VCaP (cell line): ENCODE results near the gene JAKMIP2.

Source experiments
- H3K27ac ChIP-seq: fragments of 450-650 bp; 2 replicates; pipeline ENCODE4 v1.5.1; 2017
- TF ChIP-seq, protein P1 (sequence below): fragments of 450-650 bp; conservative IDR thresholded peaks from 2 replicates; pipeline ENCODE4 v1.5.1; 2017; ENCODE audit warnings: mild to moderate bottlenecking, moderate library complexity

JAKMIP2 gene

DNA sequence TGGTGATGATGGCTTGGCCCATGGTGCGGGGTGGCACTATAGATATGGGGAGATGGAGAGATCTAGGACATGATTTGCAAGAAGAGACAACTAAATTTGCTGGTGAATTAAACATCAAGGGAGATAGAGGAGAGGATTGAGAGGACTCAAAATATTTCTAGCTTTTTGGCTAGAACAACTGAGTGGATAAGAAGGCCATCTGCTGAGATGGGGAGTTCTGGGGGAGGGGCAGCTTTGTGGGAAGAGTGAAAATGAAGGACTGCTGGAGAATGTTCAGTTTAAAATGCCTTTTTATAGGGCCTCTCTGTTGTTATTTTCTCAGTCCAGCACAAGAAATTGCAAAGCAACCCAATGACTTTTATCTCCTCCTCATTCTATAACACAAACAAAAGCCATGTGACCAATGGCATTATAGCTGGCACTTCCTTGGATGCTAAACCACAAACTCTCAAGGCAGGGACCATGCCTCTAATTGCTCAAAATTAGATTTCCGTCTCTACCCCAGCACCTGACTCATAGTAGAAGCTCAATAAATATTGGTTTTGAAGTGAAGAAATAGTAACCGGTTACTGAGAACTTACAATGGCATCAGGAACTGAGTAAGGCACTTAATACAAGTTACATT, 29.8 kb downstream of the JAKMIP2 start:
- no peak overlapping the region for H3K27ac ChIP-seq

GRCh38 chr5:147752033-147752432, 30.5 kb downstream of the JAKMIP2 start:
- TF ChIP-seq, protein P1, sequence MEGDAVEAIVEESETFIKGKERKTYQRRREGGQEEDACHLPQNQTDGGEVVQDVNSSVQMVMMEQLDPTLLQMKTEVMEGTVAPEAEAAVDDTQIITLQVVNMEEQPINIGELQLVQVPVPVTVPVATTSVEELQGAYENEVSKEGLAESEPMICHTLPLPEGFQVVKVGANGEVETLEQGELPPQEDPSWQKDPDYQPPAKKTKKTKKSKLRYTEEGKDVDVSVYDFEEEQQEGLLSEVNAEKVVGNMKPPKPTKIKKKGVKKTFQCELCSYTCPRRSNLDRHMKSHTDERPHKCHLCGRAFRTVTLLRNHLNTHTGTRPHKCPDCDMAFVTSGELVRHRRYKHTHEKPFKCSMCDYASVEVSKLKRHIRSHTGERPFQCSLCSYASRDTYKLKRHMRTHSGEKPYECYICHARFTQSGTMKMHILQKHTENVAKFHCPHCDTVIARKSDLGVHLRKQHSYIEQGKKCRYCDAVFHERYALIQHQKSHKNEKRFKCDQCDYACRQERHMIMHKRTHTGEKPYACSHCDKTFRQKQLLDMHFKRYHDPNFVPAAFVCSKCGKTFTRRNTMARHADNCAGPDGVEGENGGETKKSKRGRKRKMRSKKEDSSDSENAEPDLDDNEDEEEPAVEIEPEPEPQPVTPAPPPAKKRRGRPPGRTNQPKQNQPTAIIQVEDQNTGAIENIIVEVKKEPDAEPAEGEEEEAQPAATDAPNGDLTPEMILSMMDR = no peak
- no peak overlapping the region for H3K27ac ChIP-seq

More for the DNA sequence above, 29.8 kb downstream of the JAKMIP2 start:
- TF ChIP-seq, protein P1 = no peak

DNA sequence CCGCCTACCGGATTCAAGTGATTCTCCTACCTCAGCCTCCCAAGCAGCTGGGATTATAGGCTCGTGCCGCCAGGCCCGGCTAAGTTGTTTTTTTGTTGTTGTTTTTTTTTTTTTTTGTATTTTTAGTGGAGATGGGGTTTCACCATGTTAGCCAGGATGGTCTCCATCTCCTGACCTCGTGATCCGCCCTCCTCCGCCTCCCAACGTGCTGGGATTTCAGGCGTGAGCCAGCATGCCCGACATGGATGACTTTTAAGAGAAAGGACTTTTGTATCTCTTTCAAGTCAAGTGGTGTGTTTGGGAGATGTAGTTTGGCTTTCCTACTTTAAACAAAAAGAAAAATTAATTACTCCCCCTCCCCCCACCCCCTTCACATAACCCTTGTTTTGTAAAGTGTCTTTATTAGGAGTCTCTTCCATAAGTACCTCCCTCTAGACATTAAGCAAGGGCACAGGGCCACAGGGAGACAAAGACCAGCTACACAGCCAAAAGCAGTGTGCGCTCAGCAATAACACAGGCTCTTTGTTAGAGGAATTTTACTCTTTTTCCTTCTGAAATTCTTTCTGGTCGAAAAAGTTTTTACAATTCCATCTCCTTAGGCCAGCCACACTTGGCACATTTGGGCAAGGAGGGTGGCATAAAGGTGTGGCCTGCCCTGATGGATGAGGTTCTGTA, 31.2 kb downstream of the JAKMIP2 start:
- TF ChIP-seq, protein P1 = no peak
- H3K27ac ChIP-seq = no peak overlapping the region

DNA sequence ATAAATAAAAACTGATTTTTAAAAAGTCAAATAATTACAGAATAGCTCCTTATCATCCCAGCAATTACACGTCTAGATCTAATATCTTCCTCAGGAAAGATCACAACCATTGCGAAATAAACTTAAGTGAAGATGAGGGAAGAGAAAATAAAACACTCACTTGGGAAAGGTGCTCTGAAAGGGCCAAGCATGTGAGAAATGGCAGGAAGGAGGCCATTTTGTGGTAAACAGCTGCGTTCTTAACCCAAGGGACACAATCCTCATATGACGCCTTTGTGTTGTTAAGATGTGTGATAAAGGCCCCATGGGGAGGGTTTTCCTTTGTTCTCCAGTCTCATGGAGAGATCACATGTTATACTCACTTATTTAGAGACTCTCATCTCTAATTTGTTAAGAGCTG, 32.5 kb downstream of the JAKMIP2 start:
- no peak overlapping the region for H3K27ac ChIP-seq
- TF ChIP-seq, protein P1 = no peak

DNA sequence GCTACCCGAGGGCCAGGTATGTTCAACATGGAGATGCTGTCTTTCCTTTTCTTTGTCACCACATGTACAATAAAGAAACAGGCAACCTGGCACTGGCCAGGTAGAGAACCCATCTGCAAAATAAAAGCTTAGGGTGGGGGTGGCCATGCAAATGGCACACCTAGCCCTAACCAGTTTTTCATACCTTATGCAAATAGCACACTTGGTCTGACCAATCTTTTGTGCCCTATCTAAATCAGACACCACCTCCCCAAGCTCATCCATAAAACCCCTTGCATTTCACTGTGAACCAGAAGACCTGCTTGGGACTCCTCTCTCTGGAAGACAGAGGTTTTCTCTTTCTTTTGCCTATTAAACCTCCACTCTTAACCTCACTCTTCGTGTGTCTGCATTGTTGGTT, 33.9 kb downstream of the JAKMIP2 start:
- no peak overlapping the region for H3K27ac ChIP-seq

GRCh38 chr5:147746986-147747385, 35.5 kb downstream of the JAKMIP2 start:
- TF ChIP-seq, protein P1 = no peak
- no peak overlapping the region for H3K27ac ChIP-seq

More for the DNA sequence above, 33.9 kb downstream of the JAKMIP2 start:
- TF ChIP-seq, protein P1 = no peak

- TF ChIP-seq, protein P1 = no peak
- no peak overlapping the region for H3K27ac ChIP-seq
Observed at GRCh38 chr5:147743678-147744374, 38.7 kb downstream of the JAKMIP2 start.
